HUES64 (cell line): ENCODE data around the gene DNM3.

ENCODE experiments used
- H3K27ac ChIP-seq: 2 replicates; pipeline ENCODE4 v1.7.0; 2013; ENCODE audit warnings: low read depth, low read length, inconsistent platforms
- H3K27me3 ChIP-seq: 2 replicates; pipeline ENCODE4 v1.6.1; 2013; ENCODE audit warnings: mild to moderate bottlenecking, low read length; ENCODE audit not compliant: insufficient read depth
- H3K36me3 ChIP-seq: 2 replicates; pipeline ENCODE4 v1.6.1; 2013; ENCODE audit warnings: mild to moderate bottlenecking, low read length; ENCODE audit not compliant: insufficient read depth
- H3K4me1 ChIP-seq: 2 replicates; pipeline ENCODE4 v1.6.1; 2013; ENCODE audit warnings: mild to moderate bottlenecking, low read length, moderate library complexity; ENCODE audit not compliant: insufficient read depth
- H3K4me3 ChIP-seq: 2 replicates; pipeline ENCODE4 v1.5.1; 2013; ENCODE audit warnings: mild to moderate bottlenecking, low read length, moderate library complexity
- H3K9ac ChIP-seq: 2 replicates; pipeline ENCODE4 v1.6.1; 2013; ENCODE audit warnings: mild to moderate bottlenecking, low read depth, low read length
- H3K9me3 ChIP-seq: 2 replicates; pipeline ENCODE4 v1.6.1; 2013; ENCODE audit warnings: low read depth, low read length; ENCODE audit not compliant: insufficient read depth
- WGBS: fragments of 150-250, 120-280 bp; methylation state at CpG from one replicate; pipeline ENCODE4 v1.1.7; 2013; ENCODE audit warnings: missing lambda C conversion rate; 5-methylcytosine and 5-hydroxymethylcytosine counted together

The DNM3 gene

GRCh38 chr1:172245788-172246187 is 404.5 kb downstream of the DNM3 start:
- 77% methylated on average over 3 of the region's 3 CpGs for WGBS
- no peaks in the 10 kb centered on the region for H3K4me1 ChIP-seq
- no peaks in the 10 kb centered on the region for H3K27me3 ChIP-seq
- H3K4me3 ChIP-seq, result no peak overlapping the region
- H3K36me3 ChIP-seq, result no peaks in the 10 kb centered on the region
- no peak overlapping the region for H3K27ac ChIP-seq
- no peak overlapping the region for H3K9ac ChIP-seq
- no peaks in the 10 kb centered on the region for H3K9me3 ChIP-seq

GRCh38 chr1:172246521-172247390 is 405.5 kb downstream of the DNM3 start:
- Histone ChIP-seq H3K4me1 (no peaks in the 10 kb centered on the region), H3K36me3 (no peaks in the 10 kb centered on the region), H3K4me3 (no peak overlapping the region), H3K27ac (no peak overlapping the region), H3K9ac (no peak overlapping the region), H3K27me3 (no peaks in the 10 kb centered on the region), H3K9me3 (no peaks in the 10 kb centered on the region)
- WGBS, result 93% methylated on average over 8 of the region's 8 CpGs

GRCh38 chr1:172251486-172251885 is 410.2 kb downstream of the DNM3 start:
- Histone ChIP-seq H3K27me3 (no peaks in the 10 kb centered on the region), H3K9ac (no peak overlapping the region), H3K27ac (no peak overlapping the region), H3K4me3 (no peak overlapping the region), H3K36me3 (no peaks in the 10 kb centered on the region), H3K9me3 (no peaks in the 10 kb centered on the region), H3K4me1 (0 out of 2 replicates have a peak, but pooled peaks cover 9% of the 10 kb centered on the region)
- no CpG with 5 or more reads among the region's 1 CpG for WGBS

GRCh38 chr1:172252321-172252720 is 411.0 kb downstream of the DNM3 start:
- H3K27me3 ChIP-seq, result no peaks in the 10 kb centered on the region
- H3K36me3 ChIP-seq, result no peaks in the 10 kb centered on the region
- no peak overlapping the region for H3K27ac ChIP-seq
- 91% methylated on average over 4 of the region's 4 CpGs for WGBS
- H3K9me3 ChIP-seq, result no peaks in the 10 kb centered on the region
- 0 out of 2 replicates have a peak, but pooled peaks cover 9% of the 10 kb centered on the region for H3K4me1 ChIP-seq
- no peak overlapping the region for H3K9ac ChIP-seq
- no peak overlapping the region for H3K4me3 ChIP-seq

- no peaks in the 10 kb centered on the region for H3K36me3 ChIP-seq
- no peaks in the 10 kb centered on the region for H3K9me3 ChIP-seq
- H3K27me3 ChIP-seq, result no peaks in the 10 kb centered on the region
- H3K9ac ChIP-seq, result no peak overlapping the region
- H3K27ac ChIP-seq, result no peak overlapping the region
- 85% methylated on average over 2 of the region's 2 CpGs for WGBS
- no peak overlapping the region for H3K4me3 ChIP-seq
- H3K4me1 ChIP-seq, result 0 out of 2 replicates have a peak, but pooled peaks cover 9% of the 10 kb centered on the region
Measured at GRCh38 chr1:172252958-172253357, 411.7 kb downstream of the DNM3 start.

GRCh38 chr1:172254521-172255222 is 413.4 kb downstream of the DNM3 start:
- H3K4me3 ChIP-seq, result no peak overlapping the region
- H3K27ac ChIP-seq, result no peak overlapping the region
- no peaks in the 10 kb centered on the region for H3K27me3 ChIP-seq
- H3K4me1 ChIP-seq, result 0 out of 2 replicates have a peak, but pooled peaks cover 9% of the 10 kb centered on the region
- H3K36me3 ChIP-seq, result no peaks in the 10 kb centered on the region
- 75% methylated on average over 3 of the region's 3 CpGs for WGBS
- no peaks in the 10 kb centered on the region for H3K9me3 ChIP-seq
- no peak overlapping the region for H3K9ac ChIP-seq

GRCh38 chr1:172255223-172255560 is 413.9 kb downstream of the DNM3 start:
- H3K4me3 ChIP-seq, result no peak overlapping the region
- H3K4me1 ChIP-seq, result 0 out of 2 replicates have a peak, but pooled peaks cover 9% of the 10 kb centered on the region
- H3K9ac ChIP-seq, result no peak overlapping the region
- H3K27ac ChIP-seq, result no peak overlapping the region
- no peaks in the 10 kb centered on the region for H3K27me3 ChIP-seq
- no peaks in the 10 kb centered on the region for H3K9me3 ChIP-seq
- no peaks in the 10 kb centered on the region for H3K36me3 ChIP-seq

GRCh38 chr1:172265905-172266304 is 424.6 kb downstream of the DNM3 start:
- no peak overlapping the region for H3K27ac ChIP-seq
- H3K9me3 ChIP-seq, result no peaks in the 10 kb centered on the region
- H3K4me1 ChIP-seq, result peaks cover 18% of the 10 kb centered on the region; the same call in 1 of the 2 replicates
- no peaks in the 10 kb centered on the region for H3K27me3 ChIP-seq
- no peak overlapping the region for H3K4me3 ChIP-seq
- 89% methylated on average over 1 of the region's 1 CpG for WGBS
- H3K9ac ChIP-seq, result no peak overlapping the region
- no peaks in the 10 kb centered on the region for H3K36me3 ChIP-seq

GRCh38 chr1:172266528-172267174 is 425.4 kb downstream of the DNM3 start:
- H3K27me3 ChIP-seq, result no peaks in the 10 kb centered on the region
- no peak overlapping the region for H3K9ac ChIP-seq
- 100% methylated on average over 1 of the region's 1 CpG for WGBS
- peaks cover 18% of the 10 kb centered on the region; the same call in 1 of the 2 replicates for H3K4me1 ChIP-seq
- H3K4me3 ChIP-seq, result no peak overlapping the region
- H3K36me3 ChIP-seq, result no peaks in the 10 kb centered on the region
- no peak overlapping the region; the same call in 1 of the 2 replicates for H3K27ac ChIP-seq
- H3K9me3 ChIP-seq, result no peaks in the 10 kb centered on the region

- no peaks in the 10 kb centered on the region for H3K9me3 ChIP-seq
- 94% methylated on average over 2 of the region's 3 CpGs for WGBS
- H3K4me1 ChIP-seq, result peaks cover 18% of the 10 kb centered on the region; the same call in 1 of the 2 replicates
- H3K36me3 ChIP-seq, result no peaks in the 10 kb centered on the region
- H3K4me3 ChIP-seq, result no peak overlapping the region
- H3K9ac ChIP-seq, result no peak overlapping the region
- no peak overlapping the region for H3K27ac ChIP-seq
- no peaks in the 10 kb centered on the region for H3K27me3 ChIP-seq
Measured at GRCh38 chr1:172268237-172268636, 426.9 kb downstream of the DNM3 start.

GRCh38 chr1:172269084-172269483 is 427.8 kb downstream of the DNM3 start:
- Histone ChIP-seq H3K4me3 (no peak overlapping the region), H3K9me3 (no peaks in the 10 kb centered on the region), H3K9ac (no peak overlapping the region), H3K4me1 (peaks cover 18% of the 10 kb centered on the region; the same call in 1 of the 2 replicates), H3K36me3 (no peaks in the 10 kb centered on the region), H3K27me3 (no peaks in the 10 kb centered on the region), H3K27ac (no peak overlapping the region)
- 91% methylated on average over 4 of the region's 5 CpGs for WGBS
